Fibroblast of lung (primary cell): ENCODE results near the gene MOGAT1.

Experiments used
- EZH2 ChIP-seq: IDR thresholded peaks from 2 replicates; pipeline ENCODE4 v1.5.1; 2012; ENCODE audit warnings: low read length, control low read depth, mild to moderate bottlenecking; ENCODE audit errors: missing control alignments
- TF ChIP-seq, protein P1 (sequence below), 2 donors: IDR thresholded peaks in 1 of 2; conservative IDR thresholded peaks in 1 of 2; 1 replicate in 1 of 2; 2 replicates in 1 of 2; pipeline ENCODE4 v1.5.1; 2011 to 2012; ENCODE audit warnings: low read length in 2 of 2, control low read depth in 1 of 2, inconsistent platforms in 1 of 2, low read depth in 1 of 2, mild to moderate bottlenecking in 1 of 2

DNA sequence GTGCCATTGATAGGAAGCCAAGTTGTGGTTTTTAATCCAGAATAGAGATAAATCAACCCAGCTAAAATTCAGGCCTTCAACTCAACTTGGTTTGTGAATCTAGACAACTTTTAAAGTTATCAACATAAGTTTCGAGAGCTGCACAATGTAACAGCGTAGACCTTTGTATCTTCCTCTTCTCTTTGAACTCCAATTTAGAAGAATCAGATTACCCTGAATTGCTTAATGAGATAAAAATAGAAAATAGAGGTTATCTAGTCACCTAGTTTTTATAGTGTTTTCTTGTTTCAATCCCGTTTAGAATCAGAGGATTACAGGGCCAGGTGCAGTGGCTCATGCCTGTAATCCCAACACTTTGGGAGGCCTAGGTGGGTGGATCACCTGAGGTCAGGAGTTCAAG is 12.3 kb downstream of the MOGAT1 start:
- TF ChIP-seq, protein P1, sequence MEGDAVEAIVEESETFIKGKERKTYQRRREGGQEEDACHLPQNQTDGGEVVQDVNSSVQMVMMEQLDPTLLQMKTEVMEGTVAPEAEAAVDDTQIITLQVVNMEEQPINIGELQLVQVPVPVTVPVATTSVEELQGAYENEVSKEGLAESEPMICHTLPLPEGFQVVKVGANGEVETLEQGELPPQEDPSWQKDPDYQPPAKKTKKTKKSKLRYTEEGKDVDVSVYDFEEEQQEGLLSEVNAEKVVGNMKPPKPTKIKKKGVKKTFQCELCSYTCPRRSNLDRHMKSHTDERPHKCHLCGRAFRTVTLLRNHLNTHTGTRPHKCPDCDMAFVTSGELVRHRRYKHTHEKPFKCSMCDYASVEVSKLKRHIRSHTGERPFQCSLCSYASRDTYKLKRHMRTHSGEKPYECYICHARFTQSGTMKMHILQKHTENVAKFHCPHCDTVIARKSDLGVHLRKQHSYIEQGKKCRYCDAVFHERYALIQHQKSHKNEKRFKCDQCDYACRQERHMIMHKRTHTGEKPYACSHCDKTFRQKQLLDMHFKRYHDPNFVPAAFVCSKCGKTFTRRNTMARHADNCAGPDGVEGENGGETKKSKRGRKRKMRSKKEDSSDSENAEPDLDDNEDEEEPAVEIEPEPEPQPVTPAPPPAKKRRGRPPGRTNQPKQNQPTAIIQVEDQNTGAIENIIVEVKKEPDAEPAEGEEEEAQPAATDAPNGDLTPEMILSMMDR (conservative IDR thresholded peaks at IDR 0.05 in 1 of 2, IDR thresholded peaks at IDR 0.05 in 1 of 2; ENCODE audit: low read depth in 1 of 2, low read length in 2 of 2), result no peak
- TF ChIP-seq EZH2, result no peak
